HG02938 (cell line): ENCODE measurements around the gene SHISA9.

Experiments used
- ATAC-seq: cut with Tn5 transposase; IDR thresholded peaks from one replicate; pipeline ENCODE4 v1.9.1; 2021; ENCODE audit warnings: mild to moderate bottlenecking, moderate library complexity; ENCODE audit not compliant: unreplicated experiment

The SHISA9 gene

GRCh38 chr16:13109171-13109570 is 207.8 kb downstream of the SHISA9 start:
- no peak for ATAC-seq

- ATAC-seq: no peak
These were observed 208.9 kb downstream of the SHISA9 start for GRCh38 chr16:13110124-13110796.

- ATAC-seq: no peak
These were observed 210.3 kb downstream of the SHISA9 start for GRCh38 chr16:13111747-13112146.

GRCh38 chr16:13113741-13114140 is 212.3 kb downstream of the SHISA9 start:
- ATAC-seq: no peak

- ATAC-seq: no peak
These were observed 216.7 kb downstream of the SHISA9 start for GRCh38 chr16:13118091-13118490.

- ATAC-seq: no peak
These were observed 218.7 kb downstream of the SHISA9 start for GRCh38 chr16:13120091-13120490.

- ATAC-seq: no peak
These were observed 219.2 kb downstream of the SHISA9 start for GRCh38 chr16:13120557-13120956.

- ATAC-seq: no peak
These were observed 222.6 kb downstream of the SHISA9 start for GRCh38 chr16:13123991-13124390.

GRCh38 chr16:13127144-13127543 is 225.7 kb downstream of the SHISA9 start:
- ATAC-seq: no peak

- no peak for ATAC-seq
These were observed 229.2 kb downstream of the SHISA9 start for GRCh38 chr16:13130586-13130985.

- no peak for ATAC-seq
These were observed 233.4 kb downstream of the SHISA9 start for GRCh38 chr16:13134836-13135235.

- no peak for ATAC-seq
These were observed 235.5 kb downstream of the SHISA9 start for GRCh38 chr16:13136901-13137300.

GRCh38 chr16:13138528-13138927 is 237.1 kb downstream of the SHISA9 start:
- no peak for ATAC-seq

GRCh38 chr16:13139661-13140241 is 238.4 kb downstream of the SHISA9 start:
- ATAC-seq: no peak

GRCh38 chr16:13143551-13143950 is 242.2 kb downstream of the SHISA9 start:
- no peak for ATAC-seq

GRCh38 chr16:13146829-13147228 is 245.4 kb downstream of the SHISA9 start:
- ATAC-seq: no peak

- no peak for ATAC-seq
These were observed 246.9 kb downstream of the SHISA9 start for GRCh38 chr16:13148294-13148693.

GRCh38 chr16:13148836-13149235 is 247.4 kb downstream of the SHISA9 start:
- ATAC-seq: no peak

- no peak for ATAC-seq
These were observed 248.9 kb downstream of the SHISA9 start for GRCh38 chr16:13150181-13150885.

- no peak for ATAC-seq
These were observed 252.3 kb downstream of the SHISA9 start for GRCh38 chr16:13153696-13154095.

- no peak for ATAC-seq
These were observed 253.4 kb downstream of the SHISA9 start for GRCh38 chr16:13154799-13155198.

- ATAC-seq: no peak
These were observed 254.0 kb downstream of the SHISA9 start for GRCh38 chr16:13155377-13155776.
